GM06990 (cell line): ENCODE results near the gene GNPTAB.

Experiments used
- DNase-seq: peaks from one replicate; pipeline ENCODE4 v3.0.0-alpha.2; 2011; ENCODE audit not compliant: insufficient read length; ENCODE audit errors: extremely low read depth
- H3K27me3 ChIP-seq: replicated peaks from 2 replicates; pipeline ENCODE4 v1.6.0; 2011; ENCODE audit warnings: low read length; ENCODE audit not compliant: control insufficient read depth, insufficient read depth
- H3K36me3 ChIP-seq: 2 replicates; pipeline ENCODE4 v1.5.1; 2011; ENCODE audit warnings: low read length; ENCODE audit not compliant: control insufficient read depth, insufficient read depth
- H3K4me3 ChIP-seq: replicated peaks from 2 replicates; pipeline ENCODE4 v1.5.1; 2011; ENCODE audit warnings: low read depth, mild to moderate bottlenecking, control low read depth, low read length
- TF ChIP-seq, protein P1 (sequence below): IDR thresholded peaks from 2 replicates; pipeline ENCODE4 v1.5.1; 2011; ENCODE audit warnings: low read length, control low read depth, mild to moderate bottlenecking, inconsistent platforms; ENCODE audit not compliant: insufficient read depth, poor library complexity, severe bottlenecking

The GNPTAB gene

DNA sequence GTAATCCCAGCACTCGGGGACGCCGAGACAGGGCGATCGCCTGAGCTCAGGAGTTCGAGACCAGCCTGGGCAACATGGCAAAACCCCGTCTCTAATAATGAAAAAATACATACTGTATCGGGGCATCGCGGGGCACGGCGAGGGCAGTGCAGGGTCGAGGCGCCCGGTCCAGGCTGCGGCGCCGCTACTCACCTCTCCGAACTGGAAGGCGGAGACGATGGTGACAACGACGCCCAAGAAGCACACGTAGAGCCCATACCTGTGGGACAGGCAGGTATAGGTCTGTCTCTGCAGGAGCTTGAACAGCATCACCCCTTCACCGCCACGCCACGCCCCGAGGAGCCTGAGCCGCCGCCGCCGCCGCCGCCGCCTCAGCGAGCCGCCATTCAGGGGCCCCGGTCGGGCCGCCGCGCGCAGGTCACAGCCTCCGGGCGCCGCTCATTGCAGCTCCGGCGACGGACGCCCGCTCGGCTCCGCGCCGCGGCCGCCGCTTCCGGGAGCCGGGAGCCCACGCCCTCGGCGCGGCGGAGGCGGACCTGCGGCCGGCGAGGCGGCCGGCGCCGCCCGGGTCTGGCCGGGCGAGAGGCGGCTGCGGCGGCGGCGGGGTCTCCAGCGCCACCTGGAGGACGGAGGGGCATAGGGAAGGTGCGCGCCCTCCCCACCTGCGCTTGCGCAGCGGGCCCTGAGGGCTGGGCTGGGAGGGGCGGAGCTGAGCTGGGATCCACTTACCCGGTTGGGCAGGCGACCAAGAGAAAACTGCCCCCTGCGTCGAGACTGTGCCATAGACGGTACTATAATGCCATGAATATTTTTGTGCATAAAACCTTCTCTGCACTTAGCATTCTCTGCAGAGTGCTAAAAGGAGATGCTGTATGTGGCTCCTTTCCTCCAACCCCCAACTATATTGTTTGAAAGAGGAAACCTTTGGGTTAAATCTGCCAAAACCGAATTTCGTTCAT is at the start of gene GNPTAB:
TSS of gene GNPTAB (minus strand) at position 593 of the 959 bp plus-strand sequence. CDS start at position 309, 284 bp downstream.
- H3K4me3 ChIP-seq: peak within 1 kb of the TSS; percentile 90

GRCh38 chr12:101878243-101878821 is 47.6 kb upstream of the GNPTAB start:
- Histone ChIP-seq H3K4me3 (peak overlapping the region; percentile 99), H3K27me3 (no peaks in the 10 kb centered on the region), H3K36me3 (peaks cover 1% of the 10 kb centered on the region)
- DNase-seq: no peak
- TF ChIP-seq, protein P1, sequence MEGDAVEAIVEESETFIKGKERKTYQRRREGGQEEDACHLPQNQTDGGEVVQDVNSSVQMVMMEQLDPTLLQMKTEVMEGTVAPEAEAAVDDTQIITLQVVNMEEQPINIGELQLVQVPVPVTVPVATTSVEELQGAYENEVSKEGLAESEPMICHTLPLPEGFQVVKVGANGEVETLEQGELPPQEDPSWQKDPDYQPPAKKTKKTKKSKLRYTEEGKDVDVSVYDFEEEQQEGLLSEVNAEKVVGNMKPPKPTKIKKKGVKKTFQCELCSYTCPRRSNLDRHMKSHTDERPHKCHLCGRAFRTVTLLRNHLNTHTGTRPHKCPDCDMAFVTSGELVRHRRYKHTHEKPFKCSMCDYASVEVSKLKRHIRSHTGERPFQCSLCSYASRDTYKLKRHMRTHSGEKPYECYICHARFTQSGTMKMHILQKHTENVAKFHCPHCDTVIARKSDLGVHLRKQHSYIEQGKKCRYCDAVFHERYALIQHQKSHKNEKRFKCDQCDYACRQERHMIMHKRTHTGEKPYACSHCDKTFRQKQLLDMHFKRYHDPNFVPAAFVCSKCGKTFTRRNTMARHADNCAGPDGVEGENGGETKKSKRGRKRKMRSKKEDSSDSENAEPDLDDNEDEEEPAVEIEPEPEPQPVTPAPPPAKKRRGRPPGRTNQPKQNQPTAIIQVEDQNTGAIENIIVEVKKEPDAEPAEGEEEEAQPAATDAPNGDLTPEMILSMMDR: no peak

More for the DNA sequence above, at the start of gene GNPTAB:
- TF ChIP-seq, protein P1: peak; percentile 63
- Histone ChIP-seq H3K27me3 (no peaks in the 10 kb centered on the region), H3K36me3 (no peaks in the 10 kb centered on the region)
- DNase-seq: peak; percentile 93

- Histone ChIP-seq H3K27me3 (no peaks in the 10 kb centered on the region), H3K4me3 (peak overlapping the region; percentile 99), H3K36me3 (peaks cover 1% of the 10 kb centered on the region)
- TF ChIP-seq, protein P1: no peak
- DNase-seq: no peak
Measured at GRCh38 chr12:101877806-101878242, 47.1 kb upstream of the GNPTAB start.

DNA sequence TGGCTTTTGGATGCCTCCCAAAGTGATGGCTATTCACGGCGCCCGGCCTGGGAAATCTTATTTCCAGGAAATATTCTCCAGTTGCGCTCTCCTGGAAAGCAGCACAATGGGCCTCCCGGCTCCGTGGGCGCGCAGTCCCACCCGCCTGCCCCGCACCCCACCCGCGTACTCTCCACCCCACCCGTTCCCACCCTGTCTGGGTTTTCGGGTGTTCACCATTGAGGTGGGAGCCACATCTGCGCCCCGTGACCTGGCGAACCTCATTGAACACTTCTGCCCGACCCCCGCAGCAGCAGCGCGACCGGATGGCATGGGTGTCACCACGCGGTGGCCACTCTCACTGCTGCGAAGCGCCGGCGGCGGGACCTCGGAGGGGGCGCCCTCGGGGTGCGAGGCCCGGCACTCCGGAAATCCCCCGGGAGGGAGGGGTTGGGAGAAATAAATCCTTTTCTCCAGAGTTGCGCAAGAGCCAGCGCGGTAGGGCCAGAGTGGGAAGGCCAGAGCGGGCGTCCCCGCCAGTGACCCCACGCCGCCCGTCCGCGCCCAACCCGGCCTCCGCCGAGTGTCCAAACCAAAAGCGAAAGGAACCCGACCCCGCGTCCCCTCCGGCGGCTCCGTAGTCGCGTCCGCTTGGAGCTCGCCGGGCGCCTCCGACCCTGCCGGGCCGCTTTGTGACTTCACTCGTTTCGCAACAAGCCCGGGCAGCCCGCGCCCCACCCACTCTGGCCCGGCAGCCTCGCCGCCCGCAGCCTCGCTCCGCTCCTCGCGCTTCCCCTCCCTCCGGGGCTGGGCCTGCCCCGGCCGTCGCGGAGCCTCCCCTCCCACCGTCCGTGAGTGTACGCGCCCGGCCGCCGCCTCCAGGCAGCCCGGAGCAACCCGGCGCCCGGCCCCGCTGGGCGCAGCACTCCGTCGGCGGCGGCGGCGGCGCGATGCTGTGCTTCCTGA is 46.4 kb upstream of the GNPTAB start, which contains the start of gene DRAM1:
TSS of gene DRAM1 (plus strand) at position 720 of the 945 bp plus-strand sequence. CDS start at position 930, 210 bp downstream.
- peak; percentile 95 for DNase-seq
- peak within 1 kb of the TSS; percentile 99 for H3K4me3 ChIP-seq
- TF ChIP-seq, protein P1: peak; percentile 44

GRCh38 chr12:101876322-101876860 is 45.6 kb upstream of the GNPTAB start:
- TF ChIP-seq, protein P1: no peak
- Histone ChIP-seq H3K4me3 (peak overlapping the region; percentile 99), H3K36me3 (peaks cover 1% of the 10 kb centered on the region), H3K27me3 (no peaks in the 10 kb centered on the region)
- DNase-seq: no peak

More for the DNA sequence above, 46.4 kb upstream of the GNPTAB start, which contains the start of gene DRAM1:
- H3K27me3 ChIP-seq: no peaks in the 10 kb centered on the region
- peaks cover 1% of the 10 kb centered on the region for H3K36me3 ChIP-seq
